K562 (cell line): Measurements from ENCODE around the gene CPLX1. TPM values are rescaled to one million over a fixed set of nuclear protein-coding genes. Genes with fewer than 3 reads are reported as not detected.

ENCODE experiments used
- ATAC-seq: fragments of 200-7000 bp; cut with Tn5 transposase; 3 replicates; pipeline ENCODE4 v1.9.1; 2020; ENCODE audit warnings: moderate library complexity
- BruUV-seq: library from RNA; stranded (reverse); fragments of 400-500 nt; replicated peaks from 2 replicates; lab custom pipeline; 2021; lab: Mats Ljungman, UMichigan
- CTCF ChIA-PET: fragments of 300-600 bp; formaldehyde crosslinking; extraction: SDS; loops from one replicate; lab custom pipeline; 2021; ENCODE audit warnings: low intra/inter-chr PET ratio; lab: Yijun Ruan, JAX
- POLR2A ChIA-PET: fragments of 300-600, 350-650 bp; sonication (Branson Sonifier 250); formaldehyde crosslinking; extraction: SDS; loops from one replicate; lab custom pipeline; 2021; ENCODE audit warnings: antibody characterized with exemption, inconsistent platforms; lab: Yijun Ruan, JAX
- DNase-seq, 4 experiments: peaks; one replicate each; pipeline versions ENCODE4 v3.0.0 to v3.0.0-alpha.2; 2011 to 2018; ENCODE audit warnings: low spot score in 3 of 4, mixed read lengths in 3 of 4; ENCODE audit errors: extremely low read depth in 1 of 4
- FAIRE-seq: peaks from 2 replicates; lab custom pipeline; 2011; peaks lifted over from hg19 to GRCh38; lab: Jason Lieb, UNC
- H2AFZ ChIP-seq: 2 replicates; pipeline ENCODE4 v1.6.0; 2011; ENCODE audit warnings: low read depth, low read length, control low read depth, inconsistent platforms
- H3K27ac ChIP-seq: fragments of 200-600 bp; 3 replicates; pipeline ENCODE4 v1.8.0; 2011; ENCODE audit warnings: low read depth, mild to moderate bottlenecking, control low read depth, inconsistent platforms, low read length, moderate library complexity, mixed read lengths; ENCODE audit errors: extremely low read depth
- H3K27me3 ChIP-seq, 2 experiments: fragments of 300-600 bp in 1 of 2; 2 replicates in 1 of 2; 3 replicates in 1 of 2; pipeline versions ENCODE4 v1.6.0 to v1.8.0; 2011; ENCODE audit warnings: inconsistent platforms in 2 of 2, low read length in 2 of 2, mild to moderate bottlenecking in 1 of 2, mixed read lengths in 1 of 2, moderate library complexity in 1 of 2; ENCODE audit not compliant: control insufficient read depth in 2 of 2, insufficient read depth in 2 of 2
- H3K36me3 ChIP-seq: fragments of 300-600 bp; 3 replicates; pipeline ENCODE4 v1.8.0; 2011; ENCODE audit warnings: mild to moderate bottlenecking, low read length, inconsistent platforms; ENCODE audit not compliant: control insufficient read depth, insufficient read depth
- H3K4me1 ChIP-seq, 2 experiments: fragments of 200-600 bp in 1 of 2; replicated peaks in 1 of 2; 2 replicates in 1 of 2; 3 replicates in 1 of 2; pipeline versions ENCODE4 v1.5.1 to v1.8.0; 2011; ENCODE audit warnings: inconsistent platforms in 2 of 2, low read length in 2 of 2, mild to moderate bottlenecking in 1 of 2, mixed read lengths in 1 of 2, moderate library complexity in 1 of 2; ENCODE audit not compliant: control insufficient read depth in 2 of 2, insufficient read depth in 2 of 2
- H3K4me2 ChIP-seq: 2 replicates; pipeline ENCODE4 v1.6.1; 2011; ENCODE audit warnings: low read length, control low read depth, inconsistent platforms, mixed read lengths; ENCODE audit not compliant: insufficient read depth
- H3K4me3 ChIP-seq: fragments of 200-600 bp; sonication (generic), shearing (Covaris generic); 2 replicates; pipeline ENCODE4 v1.5.1; 2016; ENCODE audit warnings: control low read depth, inconsistent platforms
- H3K79me2 ChIP-seq: fragments of 200-600 bp; 3 replicates; pipeline ENCODE4 v1.8.0; 2011; ENCODE audit warnings: low read length, inconsistent platforms; ENCODE audit not compliant: control insufficient read depth, insufficient read depth
- H3K9ac ChIP-seq, 2 experiments: 2 replicates each; pipeline versions ENCODE4 v1.6.0 to v1.6.1; 2011; ENCODE audit warnings: low read depth in 2 of 2, low read length in 2 of 2, control low read depth in 1 of 2, inconsistent platforms in 1 of 2, mild to moderate bottlenecking in 1 of 2, mixed read lengths in 1 of 2; ENCODE audit not compliant: insufficient read depth in 1 of 2
- H3K9me1 ChIP-seq: one replicate; pipeline ENCODE4 v1.6.0; 2011; ENCODE audit warnings: inconsistent platforms, mild to moderate bottlenecking, low read length, moderate library complexity; ENCODE audit not compliant: control insufficient read depth, insufficient read depth
- H3K9me3 ChIP-seq: replicated peaks from 2 replicates; pipeline ENCODE4 v1.5.1; 2011; ENCODE audit warnings: low read depth, low read length, inconsistent platforms; ENCODE audit not compliant: control insufficient read depth, insufficient read depth
- H4K20me1 ChIP-seq: replicated peaks from 2 replicates; pipeline ENCODE4 v1.6.1; 2011; ENCODE audit warnings: low read length, inconsistent platforms, mixed read lengths; ENCODE audit not compliant: control insufficient read depth, insufficient read depth
- MEF2A ChIP-seq: IDR thresholded peaks from 2 replicates; pipeline ENCODE4 v1.6.1; 2011; ENCODE audit warnings: low read depth, mild to moderate bottlenecking, low read length, moderate library complexity; ENCODE audit not compliant: control insufficient read depth
- RAD21 ChIP-seq, 2 experiments: fragments of 250-450 bp in 1 of 2; fragments of 450-650 bp in 1 of 2; sonication (Bioruptor Pico) in 1 of 2; formaldehyde crosslinking in 1 of 2; IDR thresholded peaks in 1 of 2; conservative IDR thresholded peaks in 1 of 2; 2 replicates each; pipeline versions ENCODE4 v1.4.0 to v1.8.0; 2020 to 2022; ENCODE audit warnings: mild to moderate bottlenecking in 2 of 2, moderate library complexity in 1 of 2
- WGBS: fragments of 100-300 bp; shearing (Covaris generic); methylation state at CpG from one replicate; pipeline ENCODE4 v1.1.6; 2016; ENCODE audit warnings: low coverage, mixed read lengths; ENCODE audit not compliant: insufficient coverage; ENCODE audit errors: missing lambda C conversion rate; 5-methylcytosine and 5-hydroxymethylcytosine counted together
- in situ Hi-C: fragments of 300-500 bp; cut with MboI; formaldehyde crosslinking; loops from 4 replicates; pipeline ENCODE4 v1.15.0; 2018; ENCODE audit warnings: inconsistent platforms, mixed read lengths
- intact Hi-C: fragments of 100-400 bp; cut with micrococcal nuclease; formaldehyde crosslinking; loops from 2 replicates; pipeline ENCODE4 v1.14.2; 2022
- polyA plus RNA-seq, 8 experiments: library from polyadenylated mRNA; depleted of rRNA in 4 of 8; stranded (reverse) in 5 of 8; unstranded in 3 of 8; fragments of >200 nt; fragmentation: Nextera tagmentation in 2 of 8; fragmentation: Illumina TruSeq in 1 of 8; extraction: Ambion mirVana in 2 of 8; extraction: Trizol in 1 of 8; gene quantifications; 2 replicates each; pipeline versions ENCODE4 v1.2.1 to v1.2.3, GENCODE V29; 2011 to 2014; ENCODE audit warnings: inconsistent platforms in 1 of 8, missing spikeins in 1 of 8
- total RNA-seq, 7 experiments: library from RNA; depleted of rRNA in 6 of 7; stranded (reverse); fragments of >200 nt in 6 of 7; fragmentation: Illumina TruSeq in 2 of 7; extraction: Trizol in 2 of 7; gene quantifications; 2 replicates each; pipeline versions ENCODE4 v1.2.1 to v1.2.3, GENCODE V29; 2011 to 2021; ENCODE audit warnings: low replicate concordance in 1 of 7
- TF ChIP-seq, protein P1 (sequence below): sonication (generic); formaldehyde crosslinking; IDR thresholded peaks from 2 replicates; pipeline ENCODE4 v1.8.1; 2023; ENCODE audit warnings: mild to moderate bottlenecking, missing genetic modification reagents
- TF ChIP-seq, protein P2 (sequence below), 3 experiments: IDR thresholded peaks in 2 of 3; conservative IDR thresholded peaks in 1 of 3; 2 replicates each; pipeline ENCODE4 v1.5.1; 2011 to 2012; ENCODE audit warnings: low read length in 3 of 3, mild to moderate bottlenecking in 3 of 3, control low read depth in 2 of 3, improper control_type of control experiment in 1 of 3, inconsistent platforms in 1 of 3, low read depth in 1 of 3, mixed read lengths in 1 of 3, moderate library complexity in 1 of 3; ENCODE audit not compliant: insufficient read depth in 2 of 3

The CPLX1 gene
- total and polyA plus RNA-seq, 9 of the 15 experiments (the other 6 are each of a cell fraction or from before 2014, with no cell fraction given) = 0.03 to 3.3 (median 0.17) TPM; not detected in 2

DNA sequence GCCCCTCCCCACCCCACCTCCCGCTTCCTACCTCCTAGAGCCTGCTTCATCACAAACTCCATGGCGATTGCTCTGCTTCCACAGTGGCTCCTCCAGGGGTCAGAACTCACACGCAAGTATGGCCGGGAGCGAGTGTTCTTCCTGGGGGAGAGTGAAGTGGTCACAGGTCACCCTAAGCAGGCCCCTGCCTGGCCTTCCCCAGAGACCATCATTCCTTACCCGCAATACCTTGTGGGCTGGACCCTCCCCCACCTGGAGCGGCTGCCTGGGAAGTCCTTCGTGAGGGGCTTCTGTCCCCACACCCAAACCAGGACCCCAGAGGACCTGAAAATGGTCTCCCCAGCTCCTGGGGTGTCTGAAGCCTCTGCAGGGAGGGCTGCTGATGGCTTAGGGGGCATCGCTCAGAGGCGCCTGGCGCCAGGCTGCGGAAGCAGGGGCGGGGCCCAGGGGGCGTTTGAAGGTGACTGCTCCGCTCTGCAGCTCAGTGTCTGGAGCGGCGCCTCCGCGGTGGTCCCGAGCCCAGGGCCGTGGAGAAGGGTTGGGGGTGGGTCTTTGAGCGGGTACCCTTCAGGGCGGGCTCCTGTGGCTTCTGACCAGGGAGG lies 1.4 kb downstream of the CPLX1 start:
- TF ChIP-seq, protein P1, sequence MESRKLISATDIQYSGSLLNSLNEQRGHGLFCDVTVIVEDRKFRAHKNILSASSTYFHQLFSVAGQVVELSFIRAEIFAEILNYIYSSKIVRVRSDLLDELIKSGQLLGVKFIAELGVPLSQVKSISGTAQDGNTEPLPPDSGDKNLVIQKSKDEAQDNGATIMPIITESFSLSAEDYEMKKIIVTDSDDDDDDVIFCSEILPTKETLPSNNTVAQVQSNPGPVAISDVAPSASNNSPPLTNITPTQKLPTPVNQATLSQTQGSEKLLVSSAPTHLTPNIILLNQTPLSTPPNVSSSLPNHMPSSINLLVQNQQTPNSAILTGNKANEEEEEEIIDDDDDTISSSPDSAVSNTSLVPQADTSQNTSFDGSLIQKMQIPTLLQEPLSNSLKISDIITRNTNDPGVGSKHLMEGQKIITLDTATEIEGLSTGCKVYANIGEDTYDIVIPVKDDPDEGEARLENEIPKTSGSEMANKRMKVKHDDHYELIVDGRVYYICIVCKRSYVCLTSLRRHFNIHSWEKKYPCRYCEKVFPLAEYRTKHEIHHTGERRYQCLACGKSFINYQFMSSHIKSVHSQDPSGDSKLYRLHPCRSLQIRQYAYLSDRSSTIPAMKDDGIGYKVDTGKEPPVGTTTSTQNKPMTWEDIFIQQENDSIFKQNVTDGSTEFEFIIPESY = peak; percentile 23; the same call in 1 of the 2 replicates
- TF ChIP-seq, protein P2, sequence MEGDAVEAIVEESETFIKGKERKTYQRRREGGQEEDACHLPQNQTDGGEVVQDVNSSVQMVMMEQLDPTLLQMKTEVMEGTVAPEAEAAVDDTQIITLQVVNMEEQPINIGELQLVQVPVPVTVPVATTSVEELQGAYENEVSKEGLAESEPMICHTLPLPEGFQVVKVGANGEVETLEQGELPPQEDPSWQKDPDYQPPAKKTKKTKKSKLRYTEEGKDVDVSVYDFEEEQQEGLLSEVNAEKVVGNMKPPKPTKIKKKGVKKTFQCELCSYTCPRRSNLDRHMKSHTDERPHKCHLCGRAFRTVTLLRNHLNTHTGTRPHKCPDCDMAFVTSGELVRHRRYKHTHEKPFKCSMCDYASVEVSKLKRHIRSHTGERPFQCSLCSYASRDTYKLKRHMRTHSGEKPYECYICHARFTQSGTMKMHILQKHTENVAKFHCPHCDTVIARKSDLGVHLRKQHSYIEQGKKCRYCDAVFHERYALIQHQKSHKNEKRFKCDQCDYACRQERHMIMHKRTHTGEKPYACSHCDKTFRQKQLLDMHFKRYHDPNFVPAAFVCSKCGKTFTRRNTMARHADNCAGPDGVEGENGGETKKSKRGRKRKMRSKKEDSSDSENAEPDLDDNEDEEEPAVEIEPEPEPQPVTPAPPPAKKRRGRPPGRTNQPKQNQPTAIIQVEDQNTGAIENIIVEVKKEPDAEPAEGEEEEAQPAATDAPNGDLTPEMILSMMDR (IDR thresholded peaks at IDR 0.05 in 2 of 3, conservative IDR thresholded peaks at IDR 0.05 in 1 of 3; ENCODE audit: insufficient read depth in 2 of 3, low read depth in 1 of 3, low read length in 3 of 3) = 0 out of 6 replicates have a peak, but pooled peaks of 1 of the 3 experiments have one; percentile 5
- no peak for TF ChIP-seq MEF2A
- TF ChIP-seq RAD21 (CRISPR knock-in tag; conservative IDR thresholded peaks at IDR 0.05 in 1 of 2, IDR thresholded peaks at IDR 0.05 in 1 of 2) = peak in 1 of 2 experiments; percentile 10; a peak in 1 of 4 replicates
- no peaks in the 10 kb centered on the region for H3K9me1 ChIP-seq
- WGBS = 53% methylated on average over 19 of the region's 23 CpGs
- H3K9ac ChIP-seq = no peak overlapping the region
- in situ Hi-C loops (no loop called here), intact Hi-C loops (no loop called here)
- no TSS peak for BruUV-seq
- no peak overlapping the region for H3K4me3 ChIP-seq
- peaks cover 0 to 63% of the 10 kb centered on the region in 2 experiments; a peak in 3 of 5 replicates for H3K4me1 ChIP-seq
- no peak overlapping the region for H3K27ac ChIP-seq
- H3K79me2 ChIP-seq = no peaks in the 10 kb centered on the region
- DNase-seq (no peak), ATAC-seq (no peak), FAIRE-seq (no peak)
- H3K27me3 ChIP-seq = peaks cover 12 to 69% of the 10 kb centered on the region in 2 experiments; a peak in 4 of 5 replicates
- no peak overlapping the region for H2AFZ ChIP-seq
- H3K9me3 ChIP-seq = no peaks in the 10 kb centered on the region
- no peak overlapping the region for H3K4me2 ChIP-seq
- H3K36me3 ChIP-seq = no peaks in the 10 kb centered on the region
- CTCF ChIA-PET = no interaction called here
- POLR2A ChIA-PET = no interaction called here
- H4K20me1 ChIP-seq = no peaks in the 10 kb centered on the region; the same call in 1 of the 2 replicates
